ENCODE measurements around the gene ICAM1. TPM values are rescaled to one million over a fixed set of nuclear protein-coding genes. Genes with fewer than 3 reads are reported as not detected.

ICAM1 gene
- 2.8 and 3.2 TPM in 2 replicates for total RNA-seq

GRCh38 chr19:10270616-10271394, at the start of gene ICAM1:
ICAM1 (plus strand) TSS chr19:10271120; CDS start chr19:10271160, 40 bp downstream.

GRCh38 chr19:10230861-10231611, 39.9 kb upstream of the ICAM1 start, which contains the start of gene S1PR2:
S1PR2 (minus strand) TSS chr19:10231331; CDS start chr19:10224905, 6,426 bp downstream.

GRCh38 chr19:10251792-10252694, 18.9 kb upstream of the ICAM1 start, which contains the start of gene MRPL4:
MRPL4 (plus strand) TSS chr19:10252214; CDS start chr19:10252254, 40 bp downstream.

GRCh38 chr19:10286803-10287737, 16.1 kb downstream of the ICAM1 start, which contains the start of gene ICAM4:
ICAM4 (plus strand) TSS chr19:10286955; CDS start chr19:10287013, 58 bp downstream.

GRCh38 chr19:10289836-10290356, 19.0 kb downstream of the ICAM1 start, which contains the start of gene ICAM5:
ICAM5 (plus strand) TSS chr19:10289952; CDS start chr19:10290044, 92 bp downstream.

GRCh38 chr19:10309423-10309822, 38.5 kb downstream of the ICAM1 start, which contains the start of gene ZGLP1:
ZGLP1 (minus strand) TSS chr19:10309815.

GRCh38 chr19:10315335-10316214, 44.7 kb downstream of the ICAM1 start, which contains the start of gene FDX2:
FDX2 (minus strand) TSS chr19:10316015; CDS start chr19:10315996, 19 bp downstream.

GRCh38 chr19:10332965-10333757, 62.2 kb downstream of the ICAM1 start, which contains the start of gene RAVER1:
RAVER1 (minus strand) TSS chr19:10333529; CDS start chr19:10333507, 22 bp downstream.

Other genes starting within 250 kb of the ICAM1 start
- 6.9 and 9.8 TPM in 2 replicates for gene SHFL, start 184.8 kb upstream of the ICAM1 start, total RNA-seq
- 0.14 TPM in 1 of 2 replicates, not detected in the other for gene ANGPTL6, start 168.4 kb upstream of the ICAM1 start, total RNA-seq
- 41.8 and 53.1 TPM in 2 replicates for gene PPAN, start 164.8 kb upstream of the ICAM1 start, total RNA-seq
- 3.5 and 3.7 TPM in 2 replicates for gene P2RY11, start 159.4 kb upstream of the ICAM1 start, total RNA-seq
- 231 and 254 TPM in 2 replicates for gene EIF3G, start 151.2 kb upstream of the ICAM1 start, total RNA-seq
- 76.6 and 103 TPM in 2 replicates for gene DNMT1, start 76.2 kb upstream of the ICAM1 start, total RNA-seq
- gene S1PR2, start 39.8 kb upstream of the ICAM1 start, total RNA-seq, result 2.4 and 4.9 TPM in 2 replicates
- 130 and 141 TPM in 2 replicates for gene MRPL4, start 18.9 kb upstream of the ICAM1 start, total RNA-seq
- gene ICAM4, start 15.8 kb downstream of the ICAM1 start, total RNA-seq, result 8.0 and 8.1 TPM in 2 replicates
- 3.6 and 4.9 TPM in 2 replicates for gene ICAM5, start 18.8 kb downstream of the ICAM1 start, total RNA-seq
- gene ZGLP1, start 38.7 kb downstream of the ICAM1 start, total RNA-seq, result 0.28 and 0.85 TPM in 2 replicates
- gene FDX2, start 44.9 kb downstream of the ICAM1 start, total RNA-seq, result 33.3 and 40.1 TPM in 2 replicates
- 18.6 and 32.0 TPM in 2 replicates for gene RAVER1, start 62.4 kb downstream of the ICAM1 start, total RNA-seq
- 0.74 and 2.9 TPM in 2 replicates for gene ICAM3, start 68.5 kb downstream of the ICAM1 start, total RNA-seq
- 53.0 and 70.7 TPM in 2 replicates for gene TYK2, start 109.5 kb downstream of the ICAM1 start, total RNA-seq
- gene CDC37, start 132.4 kb downstream of the ICAM1 start, total RNA-seq, result 154 and 166 TPM in 2 replicates
- gene PDE4A, start 149.4 kb downstream of the ICAM1 start, total RNA-seq, result 0.09 and 0.71 TPM in 2 replicates
- 48.5 and 52.1 TPM in 2 replicates for gene KEAP1, start 232.2 kb downstream of the ICAM1 start, total RNA-seq
- 3.3 TPM in 2 replicates for gene S1PR5, start 246.3 kb downstream of the ICAM1 start, total RNA-seq